HepG2 (cell line): ENCODE results near the gene ZNF839. TPM values are rescaled to one million over a fixed set of nuclear protein-coding genes. Genes with fewer than 3 reads are reported as not detected.

Experiments
- ARNT ChIP-seq: fragments of 450-650 bp; IDR thresholded peaks from 2 replicates; pipeline ENCODE4 v1.6.1; 2017
- ARNTL ChIP-seq: sonication (generic); formaldehyde crosslinking; IDR thresholded peaks from 2 replicates; pipeline ENCODE4 v1.4.0; 2020; ENCODE audit warnings: mild to moderate bottlenecking, missing genetic modification reagents
- BCL6 ChIP-seq: IDR thresholded peaks from 2 replicates; pipeline ENCODE4 v1.6.1; 2016; ENCODE audit warnings: missing genetic modification reagents, missing compliant biosample characterization
- KDM4B ChIP-seq: sonication (generic); formaldehyde crosslinking; IDR thresholded peaks from 2 replicates; pipeline ENCODE4 v1.4.0; 2020; ENCODE audit warnings: missing genetic modification reagents
- NFYB ChIP-seq: sonication (generic); formaldehyde crosslinking; IDR thresholded peaks from 2 replicates; pipeline ENCODE4 v1.4.0; 2020; ENCODE audit warnings: missing genetic modification reagents
- PREB ChIP-seq: sonication (generic); formaldehyde crosslinking; IDR thresholded peaks from 2 replicates; pipeline ENCODE4 v1.4.0; 2020; ENCODE audit warnings: missing genetic modification reagents
- SMAD3 ChIP-seq: sonication (generic); formaldehyde crosslinking; IDR thresholded peaks from 2 replicates; pipeline ENCODE4 v1.4.0; 2020; ENCODE audit warnings: missing genetic modification reagents
- SMYD3 ChIP-seq: sonication (generic); formaldehyde crosslinking; IDR thresholded peaks from 2 replicates; pipeline ENCODE4 v1.8.1; 2023; ENCODE audit warnings: mild to moderate bottlenecking, missing genetic modification reagents
- ZNF318 ChIP-seq: sonication (generic); formaldehyde crosslinking; IDR thresholded peaks from 2 replicates; pipeline ENCODE4 v1.4.0; 2020; ENCODE audit warnings: mild to moderate bottlenecking, missing genetic modification reagents
- ZNF768 ChIP-seq: sonication (generic); formaldehyde crosslinking; IDR thresholded peaks from 2 replicates; pipeline ENCODE4 v1.4.0; 2020; ENCODE audit warnings: missing genetic modification reagents
- polyA plus RNA-seq, 8 experiments: library from polyadenylated mRNA; depleted of rRNA in 3 of 8; stranded (reverse) in 7 of 8; unstranded in 1 of 8; fragments of >200 nt; fragmentation: Illumina TruSeq in 4 of 8; extraction: Trizol in 4 of 8; gene quantifications; 2 replicates each; pipeline versions ENCODE4 v1.2.1 to v1.2.3, GENCODE V29; 2011 to 2016; ENCODE audit warnings: low read depth in 4 of 8, missing spikeins in 1 of 8, mixed read lengths in 1 of 8; ENCODE audit not compliant: insufficient read depth in 1 of 8
- total RNA-seq, 5 experiments: library from RNA; depleted of rRNA; stranded (reverse); fragments of >200 nt; fragmentation: Illumina TruSeq; extraction: Trizol; gene quantifications; 2 replicates each; pipeline ENCODE4 v1.2.3, GENCODE V29; 2016; ENCODE audit warnings: low read depth in 1 of 5
- TF ChIP-seq, protein P1 (sequence below): sonication (generic); formaldehyde crosslinking; IDR thresholded peaks from 2 replicates; pipeline ENCODE4 v1.4.0; 2020; ENCODE audit warnings: mild to moderate bottlenecking, missing genetic modification reagents
- TF ChIP-seq, protein P2 (sequence below): sonication (generic); formaldehyde crosslinking; IDR thresholded peaks from 2 replicates; pipeline ENCODE4 v1.5.0; 2020; ENCODE audit warnings: mild to moderate bottlenecking, missing genetic modification reagents

The ZNF839 gene
- total and polyA plus RNA-seq, 2 of the 13 experiments (the other 11 are each of a cell fraction or from before 2014, with no cell fraction given), result 11.1 to 12.8 TPM

DNA sequence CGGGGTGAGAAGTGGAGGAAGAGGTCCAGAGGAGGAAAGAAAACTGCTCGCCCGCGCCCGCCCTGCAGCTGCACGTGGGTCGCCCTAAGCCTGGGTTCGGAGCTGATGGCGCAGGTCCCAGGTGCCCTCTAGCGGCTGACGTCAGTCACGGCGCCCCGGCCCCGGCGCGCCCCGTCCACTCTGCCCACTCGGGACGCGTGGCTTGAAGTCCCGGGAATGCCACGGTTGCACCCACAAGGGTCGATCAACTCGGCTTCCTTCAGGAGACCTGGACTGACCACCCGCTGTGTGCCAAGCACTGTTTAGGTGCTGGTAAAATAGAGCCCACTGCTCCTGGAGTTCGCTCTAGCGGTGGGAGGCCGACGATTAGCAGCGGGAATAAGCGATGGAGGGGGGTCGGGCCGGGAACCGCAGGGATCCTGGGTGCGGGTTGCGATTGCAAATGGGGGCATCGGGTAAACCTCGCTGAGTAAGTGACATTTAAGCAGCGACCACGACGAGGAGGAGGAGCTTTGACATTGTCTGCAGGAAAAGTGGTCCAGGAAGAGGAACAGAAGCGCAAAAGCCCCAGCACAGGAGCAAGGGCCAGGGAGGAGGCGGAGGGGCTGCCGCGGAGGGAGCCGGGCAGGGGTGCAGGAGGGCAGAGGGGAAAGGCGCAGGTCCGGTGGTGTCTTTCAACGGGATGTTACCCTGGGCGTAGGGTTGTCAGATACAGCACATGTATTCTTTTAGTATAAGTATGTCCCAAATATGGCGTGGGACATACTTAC is 5.1 kb upstream of the ZNF839 start (continued):
- no peak for TF ChIP-seq KDM4B (CRISPR knock-in tag)
- TF ChIP-seq SMYD3 (CRISPR knock-in tag), result no peak
- TF ChIP-seq ZNF768 (CRISPR knock-in tag), result peak; percentile 32; the same call in 1 of the 2 replicates
- TF ChIP-seq ZNF318 (CRISPR knock-in tag), result 0 out of 2 replicates have a peak, but pooled peaks have one; percentile 31
- no peak for TF ChIP-seq ARNT
- TF ChIP-seq SMAD3 (CRISPR knock-in tag), result peak; percentile 85
- TF ChIP-seq, protein P1, sequence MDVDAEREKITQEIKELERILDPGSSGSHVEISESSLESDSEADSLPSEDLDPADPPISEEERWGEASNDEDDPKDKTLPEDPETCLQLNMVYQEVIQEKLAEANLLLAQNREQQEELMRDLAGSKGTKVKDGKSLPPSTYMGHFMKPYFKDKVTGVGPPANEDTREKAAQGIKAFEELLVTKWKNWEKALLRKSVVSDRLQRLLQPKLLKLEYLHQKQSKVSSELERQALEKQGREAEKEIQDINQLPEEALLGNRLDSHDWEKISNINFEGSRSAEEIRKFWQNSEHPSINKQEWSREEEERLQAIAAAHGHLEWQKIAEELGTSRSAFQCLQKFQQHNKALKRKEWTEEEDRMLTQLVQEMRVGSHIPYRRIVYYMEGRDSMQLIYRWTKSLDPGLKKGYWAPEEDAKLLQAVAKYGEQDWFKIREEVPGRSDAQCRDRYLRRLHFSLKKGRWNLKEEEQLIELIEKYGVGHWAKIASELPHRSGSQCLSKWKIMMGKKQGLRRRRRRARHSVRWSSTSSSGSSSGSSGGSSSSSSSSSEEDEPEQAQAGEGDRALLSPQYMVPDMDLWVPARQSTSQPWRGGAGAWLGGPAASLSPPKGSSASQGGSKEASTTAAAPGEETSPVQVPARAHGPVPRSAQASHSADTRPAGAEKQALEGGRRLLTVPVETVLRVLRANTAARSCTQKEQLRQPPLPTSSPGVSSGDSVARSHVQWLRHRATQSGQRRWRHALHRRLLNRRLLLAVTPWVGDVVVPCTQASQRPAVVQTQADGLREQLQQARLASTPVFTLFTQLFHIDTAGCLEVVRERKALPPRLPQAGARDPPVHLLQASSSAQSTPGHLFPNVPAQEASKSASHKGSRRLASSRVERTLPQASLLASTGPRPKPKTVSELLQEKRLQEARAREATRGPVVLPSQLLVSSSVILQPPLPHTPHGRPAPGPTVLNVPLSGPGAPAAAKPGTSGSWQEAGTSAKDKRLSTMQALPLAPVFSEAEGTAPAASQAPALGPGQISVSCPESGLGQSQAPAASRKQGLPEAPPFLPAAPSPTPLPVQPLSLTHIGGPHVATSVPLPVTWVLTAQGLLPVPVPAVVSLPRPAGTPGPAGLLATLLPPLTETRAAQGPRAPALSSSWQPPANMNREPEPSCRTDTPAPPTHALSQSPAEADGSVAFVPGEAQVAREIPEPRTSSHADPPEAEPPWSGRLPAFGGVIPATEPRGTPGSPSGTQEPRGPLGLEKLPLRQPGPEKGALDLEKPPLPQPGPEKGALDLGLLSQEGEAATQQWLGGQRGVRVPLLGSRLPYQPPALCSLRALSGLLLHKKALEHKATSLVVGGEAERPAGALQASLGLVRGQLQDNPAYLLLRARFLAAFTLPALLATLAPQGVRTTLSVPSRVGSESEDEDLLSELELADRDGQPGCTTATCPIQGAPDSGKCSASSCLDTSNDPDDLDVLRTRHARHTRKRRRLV (CRISPR knock-in tag), result no peak
- TF ChIP-seq BCL6, result no peak
- peak; percentile 91 for TF ChIP-seq ARNTL (CRISPR knock-in tag)
- TF ChIP-seq, protein P2, sequence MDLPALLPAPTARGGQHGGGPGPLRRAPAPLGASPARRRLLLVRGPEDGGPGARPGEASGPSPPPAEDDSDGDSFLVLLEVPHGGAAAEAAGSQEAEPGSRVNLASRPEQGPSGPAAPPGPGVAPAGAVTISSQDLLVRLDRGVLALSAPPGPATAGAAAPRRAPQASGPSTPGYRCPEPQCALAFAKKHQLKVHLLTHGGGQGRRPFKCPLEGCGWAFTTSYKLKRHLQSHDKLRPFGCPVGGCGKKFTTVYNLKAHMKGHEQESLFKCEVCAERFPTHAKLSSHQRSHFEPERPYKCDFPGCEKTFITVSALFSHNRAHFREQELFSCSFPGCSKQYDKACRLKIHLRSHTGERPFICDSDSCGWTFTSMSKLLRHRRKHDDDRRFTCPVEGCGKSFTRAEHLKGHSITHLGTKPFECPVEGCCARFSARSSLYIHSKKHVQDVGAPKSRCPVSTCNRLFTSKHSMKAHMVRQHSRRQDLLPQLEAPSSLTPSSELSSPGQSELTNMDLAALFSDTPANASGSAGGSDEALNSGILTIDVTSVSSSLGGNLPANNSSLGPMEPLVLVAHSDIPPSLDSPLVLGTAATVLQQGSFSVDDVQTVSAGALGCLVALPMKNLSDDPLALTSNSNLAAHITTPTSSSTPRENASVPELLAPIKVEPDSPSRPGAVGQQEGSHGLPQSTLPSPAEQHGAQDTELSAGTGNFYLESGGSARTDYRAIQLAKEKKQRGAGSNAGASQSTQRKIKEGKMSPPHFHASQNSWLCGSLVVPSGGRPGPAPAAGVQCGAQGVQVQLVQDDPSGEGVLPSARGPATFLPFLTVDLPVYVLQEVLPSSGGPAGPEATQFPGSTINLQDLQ, result peak; percentile 57; the same call in 1 of the 2 replicates
- no peak for TF ChIP-seq NFYB (CRISPR knock-in tag)
- TF ChIP-seq PREB (CRISPR knock-in tag), result no peak
